GM23338 (cell line): ENCODE data around the gene DDX31. TPM values are rescaled to one million over a fixed set of nuclear protein-coding genes. Genes with fewer than 3 reads are reported as not detected.

Experiments used
- ATAC-seq: fragments of 200-7000 bp; cut with Tn5 transposase; 3 replicates; pipeline ENCODE4 v1.9.1; 2020
- DNase-seq: peaks from one replicate; pipeline ENCODE4 v3.0.0-alpha.2; 2015; ENCODE audit warnings: low spot score
- H2AFZ ChIP-seq: fragments of 200-600 bp; sonication (generic); 2 replicates; pipeline ENCODE4 v1.8.0; 2016; ENCODE audit warnings: antibody characterized with exemption, mild to moderate bottlenecking, moderate library complexity
- H3F3A ChIP-seq: fragments of 200-600 bp; sonication (generic); replicated peaks from 2 replicates; pipeline ENCODE4 v1.8.0; 2017; ENCODE audit warnings: antibody characterized with exemption, mixed run types, low read depth
- H3K27ac ChIP-seq: fragments of 200-600 bp; sonication (generic); 2 replicates; pipeline ENCODE4 v1.6.1; 2016; ENCODE audit warnings: low read depth
- H3K27me3 ChIP-seq: fragments of 200-600 bp; sonication (generic); 2 replicates; pipeline ENCODE4 v1.8.0; 2016; ENCODE audit warnings: mild to moderate bottlenecking, mixed run types, moderate library complexity; ENCODE audit not compliant: insufficient read depth
- H3K36me3 ChIP-seq: fragments of 200-600 bp; sonication (generic); 2 replicates; pipeline ENCODE4 v1.8.0; 2016; ENCODE audit warnings: mild to moderate bottlenecking; ENCODE audit not compliant: insufficient read depth
- H3K4me1 ChIP-seq: fragments of 200-600 bp; sonication (generic); 2 replicates; pipeline ENCODE4 v1.8.0; 2016; ENCODE audit warnings: mild to moderate bottlenecking, moderate library complexity; ENCODE audit not compliant: insufficient read depth
- H3K4me2 ChIP-seq: fragments of 200-600 bp; sonication (generic); 2 replicates; pipeline ENCODE4 v1.7.1; 2017; ENCODE audit warnings: mixed run types
- H3K4me3 ChIP-seq: fragments of 200-600 bp; sonication (generic); 2 replicates; pipeline ENCODE4 v1.6.1; 2016; ENCODE audit warnings: mixed run types
- H3K79me2 ChIP-seq: fragments of 200-600 bp; sonication (generic); replicated peaks from 2 replicates; pipeline ENCODE4 v1.8.0; 2017; ENCODE audit warnings: mild to moderate bottlenecking; ENCODE audit not compliant: insufficient read depth
- H3K9me2 ChIP-seq: fragments of 200-600 bp; sonication (generic); 2 replicates; pipeline ENCODE4 v1.8.0; 2017; ENCODE audit not compliant: insufficient read depth
- H4K20me1 ChIP-seq: fragments of 200-600 bp; sonication (generic); replicated peaks from 2 replicates; pipeline ENCODE4 v1.8.0; 2017; ENCODE audit warnings: mild to moderate bottlenecking; ENCODE audit not compliant: insufficient read depth
- H3K27ac Mint-ChIP-seq: 2 replicates; pipeline ENCODE4 v1.8.0; 2020; ENCODE audit warnings: inconsistent platforms, mild to moderate bottlenecking, moderate library complexity, mixed read lengths
- H3K27me3 Mint-ChIP-seq: 3 replicates; pipeline ENCODE4 v1.8.0; 2022; ENCODE audit warnings: low read depth, mild to moderate bottlenecking, moderate library complexity, mixed read lengths, inconsistent platforms; ENCODE audit not compliant: insufficient read depth, poor library complexity
- H3K36me3 Mint-ChIP-seq: 3 replicates; pipeline ENCODE4 v1.8.0; 2021; ENCODE audit warnings: low read depth, mild to moderate bottlenecking, inconsistent platforms, moderate library complexity, mixed read lengths
- H3K4me1 Mint-ChIP-seq: 3 replicates; pipeline ENCODE4 v1.8.0; 2020; ENCODE audit warnings: mild to moderate bottlenecking, inconsistent platforms, mixed read lengths
- H3K4me3 Mint-ChIP-seq: 3 replicates; pipeline ENCODE4 v1.8.0; 2021; ENCODE audit warnings: moderate library complexity, mild to moderate bottlenecking, inconsistent platforms, mixed read lengths
- H3K9me3 Mint-ChIP-seq: 3 replicates; pipeline ENCODE4 v1.8.0; 2020; ENCODE audit warnings: moderate library complexity, mild to moderate bottlenecking, inconsistent platforms, mixed read lengths
- CREB1 ChIP-seq: fragments of 250-450 bp; sonication (Bioruptor Pico); IDR thresholded peaks from 2 replicates; pipeline ENCODE4 v1.5.0; 2020; ENCODE audit warnings: low read depth, mild to moderate bottlenecking, moderate library complexity
- CTCF ChIP-seq, 2 experiments: fragments of 200-600 bp in 1 of 2; sonication (generic) in 1 of 2; conservative IDR thresholded peaks; 2 replicates each; pipeline versions ENCODE4 v1.5.1 to v1.6.1; 2016 to 2017; ENCODE audit warnings: antibody characterized with exemption in 2 of 2, low read depth in 2 of 2, mild to moderate bottlenecking in 2 of 2, moderate library complexity in 1 of 2
- EZH2 ChIP-seq: fragments of 200-600 bp; sonication (generic); IDR thresholded peaks from one replicate; pipeline ENCODE4 v1.8.0; 2017; ENCODE audit warnings: antibody characterized with exemption, mild to moderate bottlenecking, low read depth; ENCODE audit not compliant: unreplicated experiment
- JUNB ChIP-seq: IDR thresholded peaks from one replicate; pipeline ENCODE4 v1.6.1; 2016; ENCODE audit warnings: antibody characterized with exemption; ENCODE audit not compliant: unreplicated experiment
- NANOG ChIP-seq: IDR thresholded peaks from 2 replicates; pipeline ENCODE4 v1.6.1; 2016; ENCODE audit warnings: antibody characterized with exemption, borderline replicate concordance
- REST ChIP-seq: IDR thresholded peaks from one replicate; pipeline ENCODE4 v1.6.1; 2018; ENCODE audit warnings: antibody characterized with exemption; ENCODE audit not compliant: unreplicated experiment
- STAT1 ChIP-seq: IDR thresholded peaks from one replicate; pipeline ENCODE4 v1.6.1; 2016; ENCODE audit warnings: antibody characterized with exemption; ENCODE audit not compliant: unreplicated experiment
- ZNF462 ChIP-seq: fragments of 250-450 bp; sonication (Bioruptor Pico); IDR thresholded peaks from 2 replicates; pipeline ENCODE4 v1.5.0; 2020; ENCODE audit warnings: mild to moderate bottlenecking, moderate library complexity
- polyA plus RNA-seq: library from polyadenylated mRNA; unstranded; fragments of >200 nt; fragmentation: Nextera tagmentation; extraction: Ambion mirVana; gene quantifications from 2 replicates; pipeline ENCODE4 v1.2.1, GENCODE V29; 2016
- total RNA-seq: library from RNA; depleted of rRNA; stranded (reverse); fragments of >200 nt; shearing (Covaris generic); gene quantifications from 2 replicates; pipeline ENCODE4 v1.2.3, GENCODE V29; 2014

DDX31 gene
- total and polyA plus RNA-seq, 2 experiments from 2014 or later, result 14.8 to 23.5 TPM

GRCh38 chr9:132637801-132638200 lies 32.0 kb downstream of the DDX31 start:
- no peaks in the 10 kb centered on the region for H3F3A ChIP-seq
- no peak for TF ChIP-seq NANOG
- no peak for TF ChIP-seq STAT1
- TF ChIP-seq REST, result no peak
- no peak for TF ChIP-seq JUNB
- no peak for TF ChIP-seq CTCF (conservative IDR thresholded peaks at IDR 0.05; ENCODE audit: low read depth in 2 of 2)
- TF ChIP-seq EZH2, result no peak
- no peak for TF ChIP-seq ZNF462 (CRISPR knock-in tag)
- no peak for TF ChIP-seq CREB1
- no peaks in the 10 kb centered on the region for H3K79me2 ChIP-seq
- DNase-seq (no peak), ATAC-seq (no peak)
- no peaks in the 10 kb centered on the region for H3K9me3 Mint-ChIP-seq
- H3K4me3 Mint-ChIP-seq, result no peak overlapping the region
- no peak overlapping the region for H2AFZ ChIP-seq
- no peak overlapping the region for H3K4me3 ChIP-seq
- no peak overlapping the region for H3K27ac Mint-ChIP-seq
- H3K4me2 ChIP-seq, result no peak overlapping the region
- H3K27ac ChIP-seq, result no peak overlapping the region
- 0 out of 2 replicates have a peak, but pooled peaks cover 6% of the 10 kb centered on the region for H3K36me3 ChIP-seq
- H3K27me3 Mint-ChIP-seq, result no peaks in the 10 kb centered on the region
- peaks cover 46% of the 10 kb centered on the region for H3K36me3 Mint-ChIP-seq
- H3K27me3 ChIP-seq, result no peaks in the 10 kb centered on the region
- no peaks in the 10 kb centered on the region for H3K4me1 Mint-ChIP-seq
- peaks cover 12% of the 10 kb centered on the region for H4K20me1 ChIP-seq
- no peaks in the 10 kb centered on the region for H3K4me1 ChIP-seq
- H3K9me2 ChIP-seq, result no peaks in the 10 kb centered on the region
